Measurements from ENCODE around the gene ZG16B. TPM values are rescaled to one million over a fixed set of nuclear protein-coding genes. Genes with fewer than 3 reads are reported as not detected.

The ZG16B gene
- total and polyA plus RNA-seq, 2 of the 8 experiments (the other 6 are each of a cell fraction or from before 2014, with no cell fraction given) = 0.11 TPM; not detected in 1

DNA sequence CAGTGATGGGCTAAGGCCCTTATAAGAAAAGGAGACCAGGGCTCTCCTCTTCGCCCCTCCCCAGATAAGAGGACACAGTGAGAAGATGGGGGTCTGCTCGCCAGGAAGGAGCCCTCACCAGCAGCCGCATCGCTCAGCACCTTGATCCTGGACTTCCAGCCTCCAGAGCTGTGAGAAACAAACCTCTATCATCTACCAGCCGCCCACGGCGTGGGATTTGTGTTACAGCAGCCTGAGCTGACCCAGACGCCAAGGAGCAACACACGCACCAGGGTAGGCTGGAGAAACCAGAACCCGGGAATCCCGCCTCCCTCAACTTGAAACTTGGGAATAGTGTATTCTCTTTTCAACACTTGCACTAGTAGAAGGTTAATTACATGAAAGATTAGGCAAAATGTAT, 4.2 kb upstream of the ZG16B start:
- Histone ChIP-seq H3K23ac (ENCODE audit: insufficient read length) (no peak overlapping the region), H3K56ac (replicated peaks; ENCODE audit: insufficient read length, low read depth, low read length) (no peak overlapping the region), H3K4ac (replicated peaks; ENCODE audit: insufficient read length, low read depth, low read length) (no peak overlapping the region), H2AK5ac (ENCODE audit: low read depth, low read length) (no peak overlapping the region), H2BK15ac (ENCODE audit: low read length) (no peak overlapping the region), H4K91ac (replicated peaks; ENCODE audit: insufficient read length, low read length) (no peak overlapping the region), H4K8ac (ENCODE audit: extremely low read depth, insufficient read depth, low read length) (no peak overlapping the region), H3K4me3 (ENCODE audit: extremely low read depth in 1 of 4, insufficient read depth in 2 of 4, low read depth in 3 of 4, low read length in 4 of 4) (no peak overlapping the region), H3K27me3 (replicated peaks in 1 of 4; ENCODE audit: control insufficient read depth in 3 of 4, extremely low read depth in 1 of 4, insufficient read depth in 3 of 4, low read length in 3 of 4) (no peaks in the 10 kb centered on the region), H3K14ac (ENCODE audit: insufficient read length) (no peak overlapping the region), H2BK20ac (ENCODE audit: low read length) (no peak overlapping the region), H3K9ac (replicated peaks in 1 of 4; ENCODE audit: extremely low read depth in 1 of 4, low read depth in 3 of 4, low read length in 3 of 4) (no peak overlapping the region), H2BK120ac (replicated peaks; ENCODE audit: low read depth, low read length) (no peak overlapping the region), H3K9me3 (ENCODE audit: insufficient read depth in 2 of 2, low read depth in 1 of 2, low read length in 1 of 2) (no peaks in the 10 kb centered on the region), H2AFZ (ENCODE audit: low read length) (no peak overlapping the region), H2BK12ac (ENCODE audit: low read depth, low read length) (no peak overlapping the region), H3K18ac (ENCODE audit: extremely low read depth, low read length) (no peak overlapping the region), H3K27ac (ENCODE audit: low read depth, low read length) (no peak overlapping the region), H3K4me2 (ENCODE audit: insufficient read depth in 1 of 2, low read depth in 2 of 2, low read length in 2 of 2) (no peak overlapping the region), H4K5ac (ENCODE audit: insufficient read length, low read depth, low read length) (no peak overlapping the region), H2BK5ac (ENCODE audit: low read depth, low read length) (no peak overlapping the region), H4K20me1 (replicated peaks in 1 of 2; ENCODE audit: control insufficient read depth in 1 of 2, insufficient read depth in 2 of 2, low read length in 2 of 2) (no peaks in the 10 kb centered on the region), H3K23me2 (ENCODE audit: low read depth, low read length) (no peaks in the 10 kb centered on the region), H3K4me1 (replicated peaks in 1 of 4; ENCODE audit: control insufficient read depth in 3 of 4, insufficient read depth in 4 of 4, low read length in 3 of 4) (no peaks in the 10 kb centered on the region), H3K79me2 (ENCODE audit: control insufficient read depth in 1 of 2, insufficient read depth in 2 of 2, low read length in 2 of 2) (no peaks in the 10 kb centered on the region), H3K36me3 (ENCODE audit: control insufficient read depth in 2 of 4, insufficient read depth in 4 of 4, low read length in 3 of 4) (no peaks in the 10 kb centered on the region), H3K79me1 (ENCODE audit: low read depth, low read length) (no peaks in the 10 kb centered on the region)
- ChIA-PET CTCF (ENCODE audit: partially characterized antibody) (interaction anchor here (0.8 to 1.7 kb wide), 5 partner anchors 10 to 28 kb away, joined by 3 to 7 read pairs (median 4); no protein-coding TSS in a partner anchor), POLR2A (ENCODE audit: partially characterized antibody) (interaction anchor here (0.9 kb wide), 1 partner anchor 12 kb away, joined by 3 read pairs; no protein-coding TSS in a partner anchor)
- DNase-seq (ENCODE audit: low read depth in 1 of 2, low spot score in 2 of 2) (no peak), FAIRE-seq (no peak)
- no peak for TF ChIP-seq POLR2A (IDR thresholded peaks at IDR 0.05; ENCODE audit: control extremely low read depth in 1 of 2, low read depth in 2 of 2, low read length in 2 of 2)
- TF ChIP-seq SP4 (IDR thresholded peaks at IDR 0.05; ENCODE audit: low read length) = no peak
- TF ChIP-seq NRF1 (IDR thresholded peaks at IDR 0.05; ENCODE audit: low read depth, low read length) = no peak
- no peak for TF ChIP-seq KDM5A (IDR thresholded peaks at IDR 0.05; ENCODE audit: low read length)
- 83% methylated on average over 11 of the region's 11 CpGs; no CpG with 5 or more reads in 1 of the 2 experiments for WGBS, 2 experiments (ENCODE audit: extremely low coverage in 1 of 2, insufficient coverage in 1 of 2, insufficient read length in 1 of 2, insufficient replicate concordance in 2 of 2, low coverage in 1 of 2, low lambda C conversion rate in 2 of 2, missing lambda C conversion rate in 1 of 2)

Data from H1 (cell line).